ENCODE results near the gene LOXHD1. TPM values are rescaled to one million over a fixed set of nuclear protein-coding genes. Genes with fewer than 3 reads are reported as not detected.

The LOXHD1 gene
- total RNA-seq, 2 experiments from 2014 or later: not detected

GRCh38 chr18:46628206-46628605 lies 28.8 kb downstream of the LOXHD1 start:
- Mint-ChIP-seq H3K4me1 (ENCODE audit: low read depth) (peaks cover 24% of the 10 kb centered on the region), H3K36me3 (ENCODE audit: low read depth) (no peaks in the 10 kb centered on the region), H3K27me3 (no peaks in the 10 kb centered on the region), H3K9me3 (no peaks in the 10 kb centered on the region), H3K4me3 (no peak overlapping the region), H3K27ac (no peak overlapping the region)
- no peaks in the 10 kb centered on the region for H3K36me3 ChIP-seq (ENCODE audit: insufficient read depth, low read length)
- POLR2A ChIA-PET: no interaction called here
- ATAC-seq (ENCODE audit: poor library complexity): no peak
- no peak overlapping the region for H3K27ac ChIP-seq (ENCODE audit: low read depth in 1 of 2, low read length in 2 of 2)
- TF ChIP-seq CTCF (IDR thresholded peaks at IDR 0.05): no peak
- no peaks in the 10 kb centered on the region for H3K27me3 ChIP-seq (ENCODE audit: control insufficient read depth in 1 of 2, insufficient read depth in 2 of 2, low read length in 2 of 2)
- peaks cover 0 to 5% of the 10 kb centered on the region in 2 experiments for H3K9me3 ChIP-seq (ENCODE audit: control insufficient read depth in 1 of 2, insufficient read depth in 1 of 2, low read length in 2 of 2)
- peaks cover 19% of the 10 kb centered on the region for H3K4me1 ChIP-seq (ENCODE audit: insufficient read depth, low read length)
- no peak for DNase-seq
- CTCF ChIA-PET: no interaction called here
- H3K4me3 ChIP-seq (ENCODE audit: low read length): no peak overlapping the region
- intact Hi-C loops (cut with DNase I, micrococcal nuclease): no loop called here

GRCh38 chr18:46627136-46627535 lies 29.9 kb downstream of the LOXHD1 start:
- no peak overlapping the region for H3K27ac Mint-ChIP-seq
- H3K9me3 Mint-ChIP-seq: no peaks in the 10 kb centered on the region
- no peak for TF ChIP-seq CTCF (IDR thresholded peaks at IDR 0.05)
- no peaks in the 10 kb centered on the region for H3K36me3 Mint-ChIP-seq (ENCODE audit: low read depth)
- H3K27me3 Mint-ChIP-seq: no peaks in the 10 kb centered on the region
- no peak for DNase-seq
- intact Hi-C loops (cut with DNase I, micrococcal nuclease): no loop called here
- Histone ChIP-seq H3K4me3 (ENCODE audit: low read length) (no peak overlapping the region), H3K27me3 (ENCODE audit: control insufficient read depth in 1 of 2, insufficient read depth in 2 of 2, low read length in 2 of 2) (no peaks in the 10 kb centered on the region), H3K27ac (ENCODE audit: low read depth in 1 of 2, low read length in 2 of 2) (no peak overlapping the region), H3K9me3 (ENCODE audit: control insufficient read depth in 1 of 2, insufficient read depth in 1 of 2, low read length in 2 of 2) (peaks cover 0 to 5% of the 10 kb centered on the region in 2 experiments), H3K36me3 (ENCODE audit: insufficient read depth, low read length) (no peaks in the 10 kb centered on the region), H3K4me1 (ENCODE audit: insufficient read depth, low read length) (peaks cover 28% of the 10 kb centered on the region)
- CTCF ChIA-PET: no interaction called here
- H3K4me1 Mint-ChIP-seq (ENCODE audit: low read depth): peaks cover 32% of the 10 kb centered on the region
- ATAC-seq (ENCODE audit: poor library complexity): no peak
- no peak overlapping the region for H3K4me3 Mint-ChIP-seq
- POLR2A ChIA-PET: no interaction called here

GRCh38 chr18:46625069-46625468 lies 32.0 kb downstream of the LOXHD1 start:
- Histone ChIP-seq H3K4me3 (ENCODE audit: low read length) (no peak overlapping the region), H3K36me3 (ENCODE audit: insufficient read depth, low read length) (no peaks in the 10 kb centered on the region), H3K9me3 (ENCODE audit: control insufficient read depth in 1 of 2, insufficient read depth in 1 of 2, low read length in 2 of 2) (no peaks in the 10 kb centered on the region), H3K27me3 (ENCODE audit: control insufficient read depth in 1 of 2, insufficient read depth in 2 of 2, low read length in 2 of 2) (no peaks in the 10 kb centered on the region), H3K4me1 (ENCODE audit: insufficient read depth, low read length) (peaks cover 30% of the 10 kb centered on the region), H3K27ac (ENCODE audit: low read depth in 1 of 2, low read length in 2 of 2) (no peak overlapping the region)
- H3K9me3 Mint-ChIP-seq: no peaks in the 10 kb centered on the region
- POLR2A ChIA-PET: no interaction called here
- ATAC-seq (ENCODE audit: poor library complexity) (no peak), DNase-seq (no peak)
- intact Hi-C loops (cut with DNase I, micrococcal nuclease): no loop called here
- H3K27me3 Mint-ChIP-seq: no peaks in the 10 kb centered on the region
- no peaks in the 10 kb centered on the region for H3K36me3 Mint-ChIP-seq (ENCODE audit: low read depth)
- CTCF ChIA-PET: no interaction called here
- TF ChIP-seq CTCF (IDR thresholded peaks at IDR 0.05): no peak
- H3K4me3 Mint-ChIP-seq: no peak overlapping the region
- H3K4me1 Mint-ChIP-seq (ENCODE audit: low read depth): peaks cover 43% of the 10 kb centered on the region
- H3K27ac Mint-ChIP-seq: peak overlapping the region; percentile 66
